Measurements from ENCODE around the gene CEP295NL.
A peak's percentile ranks its signal among the peaks of the same experiment; 100 is the strongest.

The CEP295NL gene

GRCh38 chr17:78898075-78898836 lies 4.7 kb downstream of the CEP295NL start:
- in situ Hi-C loops (cut with HindIII; ENCODE audit: low pct_ligation_motif_present, low sequenced_read_pairs) = no loop called here
- Histone ChIP-seq H3K27ac (no peak overlapping the region), H3K27me3 (replicated peaks) (no peaks in the 10 kb centered on the region), H3K4me3 (ENCODE audit: low read depth, low read length) (no peak overlapping the region), H3K36me3 (replicated peaks) (peaks cover 26% of the 10 kb centered on the region)
- DNase-seq = no peak
- no peak for TF ChIP-seq CTCF (IDR thresholded peaks at IDR 0.05; ENCODE audit: low read depth, low read length, missing control alignments)

- DNase-seq = no peak
- no peaks in the 10 kb centered on the region for H3K27me3 ChIP-seq (replicated peaks)
- no peak overlapping the region for H3K27ac ChIP-seq
- in situ Hi-C loops (cut with HindIII; ENCODE audit: low pct_ligation_motif_present, low sequenced_read_pairs) = no loop called here
- peaks cover 26% of the 10 kb centered on the region for H3K36me3 ChIP-seq (replicated peaks)
- no peak overlapping the region for H3K4me3 ChIP-seq (ENCODE audit: low read depth, low read length)
- TF ChIP-seq CTCF (IDR thresholded peaks at IDR 0.05; ENCODE audit: low read depth, low read length, missing control alignments) = no peak
These were observed 5.3 kb downstream of the CEP295NL start for GRCh38 chr17:78897664-78898047.

GRCh38 chr17:78896834-78897663 lies 6.0 kb downstream of the CEP295NL start:
- H3K27ac ChIP-seq = no peak overlapping the region
- in situ Hi-C loops (cut with HindIII; ENCODE audit: low pct_ligation_motif_present, low sequenced_read_pairs) = no loop called here
- no peaks in the 10 kb centered on the region for H3K27me3 ChIP-seq (replicated peaks)
- TF ChIP-seq CTCF (IDR thresholded peaks at IDR 0.05; ENCODE audit: low read depth, low read length, missing control alignments) = no peak
- peaks cover 24% of the 10 kb centered on the region for H3K36me3 ChIP-seq (replicated peaks)
- DNase-seq = no peak
- H3K4me3 ChIP-seq (ENCODE audit: low read depth, low read length) = no peak overlapping the region

- Histone ChIP-seq H3K4me3 (ENCODE audit: low read depth, low read length) (no peak overlapping the region), H3K36me3 (replicated peaks) (peaks cover 21% of the 10 kb centered on the region), H3K27ac (no peak overlapping the region), H3K27me3 (replicated peaks) (no peaks in the 10 kb centered on the region)
- peak; percentile 37 for TF ChIP-seq CTCF (IDR thresholded peaks at IDR 0.05; ENCODE audit: low read depth, low read length, missing control alignments)
- no peak for DNase-seq
- in situ Hi-C loops (cut with HindIII; ENCODE audit: low pct_ligation_motif_present, low sequenced_read_pairs) = no loop called here
These were observed 6.7 kb downstream of the CEP295NL start for GRCh38 chr17:78896091-78896833.

GRCh38 chr17:78895322-78895721 lies 7.7 kb downstream of the CEP295NL start:
- no peak overlapping the region for H3K27ac ChIP-seq
- TF ChIP-seq CTCF (IDR thresholded peaks at IDR 0.05; ENCODE audit: low read depth, low read length, missing control alignments) = no peak
- H3K36me3 ChIP-seq (replicated peaks) = peaks cover 19% of the 10 kb centered on the region
- H3K27me3 ChIP-seq (replicated peaks) = no peaks in the 10 kb centered on the region
- no peak for DNase-seq
- no peak overlapping the region for H3K4me3 ChIP-seq (ENCODE audit: low read depth, low read length)
- in situ Hi-C loops (cut with HindIII; ENCODE audit: low pct_ligation_motif_present, low sequenced_read_pairs) = no loop called here

Measured in brain microvascular endothelial cell (primary cell).